Measurements from ENCODE around the gene CSF2. TPM values are rescaled to one million over a fixed set of nuclear protein-coding genes. Genes with fewer than 3 reads are reported as not detected.

CSF2 gene
- total and polyA plus RNA-seq, 2 of the 4 experiments (the other 2 are of a cell fraction), result 0.31 TPM; not detected in 1

GRCh38 chr5:132072528-132072927 is 1.1 kb upstream of the CSF2 start:
- Histone ChIP-seq H2BK15ac (ENCODE audit: low read depth, low read length) (no peak overlapping the region), H3K9ac (ENCODE audit: low read depth, low read length) (no peak overlapping the region), H3K4me1 (ENCODE audit: control insufficient read depth, insufficient read depth, low read length) (peaks cover 10% of the 10 kb centered on the region), H3K27ac (ENCODE audit: insufficient read depth, low read length) (no peak overlapping the region), H3K27me3 (ENCODE audit: control insufficient read depth, insufficient read depth, low read length) (no peaks in the 10 kb centered on the region), H3K9me1 (ENCODE audit: insufficient read depth, low read length) (peaks cover 8% of the 10 kb centered on the region; the same call in 1 of the 2 replicates), H3K9me3 (ENCODE audit: control insufficient read depth, insufficient read depth, low read length) (no peaks in the 10 kb centered on the region), H3K56ac (ENCODE audit: extremely low read depth, insufficient read depth, low read length) (no peak overlapping the region), H3K4ac (ENCODE audit: low read depth, low read length) (peak overlapping the region; percentile 33), H3K4me3 (ENCODE audit: insufficient read depth, low read depth, low read length) (no peak overlapping the region), H2BK120ac (ENCODE audit: low read depth, low read length) (peak overlapping the region; percentile 72), H3K4me2 (ENCODE audit: low read depth, low read length) (no peak overlapping the region), H4K8ac (ENCODE audit: low read depth in 2 of 2, low read length in 2 of 2) (no peak overlapping the region), H4K20me1 (ENCODE audit: insufficient read depth, low read length) (no peaks in the 10 kb centered on the region), H2AFZ (replicated peaks; ENCODE audit: low read length, poor library complexity) (no peak overlapping the region), H3K18ac (ENCODE audit: low read depth, low read length) (no peak overlapping the region), H2AK5ac (ENCODE audit: low read depth, low read length) (no peak overlapping the region), H3K79me1 (ENCODE audit: low read depth in 1 of 2, low read length in 2 of 2) (no peaks in the 10 kb centered on the region), H3K14ac (replicated peaks; ENCODE audit: low read depth, low read length) (no peak overlapping the region), H2BK5ac (ENCODE audit: low read depth, low read length, poor library complexity, severe bottlenecking) (no peak overlapping the region), H2BK20ac (ENCODE audit: low read depth, low read length) (no peak overlapping the region; the same call in 1 of the 2 replicates), H3K23ac (ENCODE audit: low read depth, low read length) (no peak overlapping the region), H4K91ac (ENCODE audit: insufficient read depth, low read depth, low read length) (no peak overlapping the region), H2AK9ac (replicated peaks; ENCODE audit: low read depth, low read length, poor library complexity) (no peak overlapping the region), H3K36me3 (ENCODE audit: control insufficient read depth, insufficient read depth, low read length) (no peaks in the 10 kb centered on the region), H4K5ac (ENCODE audit: low read depth, low read length) (no peak overlapping the region)
- WGBS, 2 experiments (ENCODE audit: extremely low coverage in 2 of 2, insufficient read length in 1 of 2), result no CpG with 5 or more reads among the region's 2 CpGs
- CTCF ChIA-PET, result no interaction called here
- POLR2A ChIA-PET (ENCODE audit: unreplicated experiment), result no interaction called here
- dilution Hi-C loops (cut with HindIII; ENCODE audit: low sequenced_read_pairs, unreplicated experiment) (no loop called here), intact Hi-C loops (cut with micrococcal nuclease) (no loop called here), in situ Hi-C loops (cut with MboI; ENCODE audit: low sequenced_read_pairs) (no loop called here)
- no peak for ATAC-seq (ENCODE audit: low read depth)
- no TSS peak for BruUV-seq (replicated peaks)
- no peak for DNase-seq
- no peak for TF ChIP-seq BHLHE40 (IDR thresholded peaks at IDR 0.05; ENCODE audit: low read depth, low read length)
- no peak for TF ChIP-seq MAFK (IDR thresholded peaks at IDR 0.05; ENCODE audit: low read depth, low read length)
